MM.1S (cell line): Measurements from ENCODE around the gene AXL.

Source experiments
- EZH2 ChIP-seq: fragments of 300-600 bp; sonication (generic); optimal IDR thresholded peaks from 2 replicates; pipeline ENCODE3; 2017; ENCODE audit warnings: low read depth, mild to moderate bottlenecking, antibody characterized with exemption, low read length, mixed read lengths
- EZH2phosphoT487 ChIP-seq: fragments of 300-600 bp; sonication (generic); IDR thresholded peaks from 2 replicates; pipeline ENCODE4 v1.6.1; 2018; ENCODE audit warnings: antibody characterized with exemption, low read length
- TF ChIP-seq, protein P1 (sequence below): fragments of 300-600 bp; sonication (generic); IDR thresholded peaks from 2 replicates; pipeline ENCODE4 v1.5.1; 2016; ENCODE audit warnings: antibody characterized with exemption, low read length, mixed read lengths

GRCh38 chr19:41175801-41176777, 42.9 kb upstream of the AXL start:
- TF ChIP-seq, protein P1, sequence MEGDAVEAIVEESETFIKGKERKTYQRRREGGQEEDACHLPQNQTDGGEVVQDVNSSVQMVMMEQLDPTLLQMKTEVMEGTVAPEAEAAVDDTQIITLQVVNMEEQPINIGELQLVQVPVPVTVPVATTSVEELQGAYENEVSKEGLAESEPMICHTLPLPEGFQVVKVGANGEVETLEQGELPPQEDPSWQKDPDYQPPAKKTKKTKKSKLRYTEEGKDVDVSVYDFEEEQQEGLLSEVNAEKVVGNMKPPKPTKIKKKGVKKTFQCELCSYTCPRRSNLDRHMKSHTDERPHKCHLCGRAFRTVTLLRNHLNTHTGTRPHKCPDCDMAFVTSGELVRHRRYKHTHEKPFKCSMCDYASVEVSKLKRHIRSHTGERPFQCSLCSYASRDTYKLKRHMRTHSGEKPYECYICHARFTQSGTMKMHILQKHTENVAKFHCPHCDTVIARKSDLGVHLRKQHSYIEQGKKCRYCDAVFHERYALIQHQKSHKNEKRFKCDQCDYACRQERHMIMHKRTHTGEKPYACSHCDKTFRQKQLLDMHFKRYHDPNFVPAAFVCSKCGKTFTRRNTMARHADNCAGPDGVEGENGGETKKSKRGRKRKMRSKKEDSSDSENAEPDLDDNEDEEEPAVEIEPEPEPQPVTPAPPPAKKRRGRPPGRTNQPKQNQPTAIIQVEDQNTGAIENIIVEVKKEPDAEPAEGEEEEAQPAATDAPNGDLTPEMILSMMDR, result no peak
- TF ChIP-seq EZH2 (no peak), EZH2phosphoT487 (no peak)
